AG08396 (cell line): ENCODE results near the gene KIAA1328.
"Not testable (repeated sequence)": the region's sequence is repeated elsewhere in the genome, so short reads cannot be mapped to it uniquely, and the experiment has no call there.

Source experiments
- DNase-seq: peaks from one replicate; pipeline ENCODE4 v3.0.0; 2012; ENCODE audit warnings: low spot score, mixed read lengths

The KIAA1328 gene

GRCh38 chr18:36825526-36825925, 3.4 kb upstream of the KIAA1328 start:
- no peak for DNase-seq

GRCh38 chr18:36826556-36826955, 2.4 kb upstream of the KIAA1328 start:
- no peak for DNase-seq

GRCh38 chr18:36828157-36828629, 734 bp upstream of the KIAA1328 start:
- peak; percentile 41 for DNase-seq

- peak; percentile 29 for DNase-seq
Observed at GRCh38 chr18:36829362-36830157, 633 bp downstream of the KIAA1328 start.

GRCh38 chr18:36830158-36830495, 1.2 kb downstream of the KIAA1328 start:
- no peak for DNase-seq

GRCh38 chr18:36831139-36831538, 2.2 kb downstream of the KIAA1328 start:
- DNase-seq = no peak

- DNase-seq = no peak
Observed at GRCh38 chr18:36833120-36833519, 4.2 kb downstream of the KIAA1328 start.

- no peak for DNase-seq
Observed at GRCh38 chr18:36835927-36836326, 7.0 kb downstream of the KIAA1328 start.

GRCh38 chr18:36839835-36840234, 10.9 kb downstream of the KIAA1328 start:
- no peak for DNase-seq

- no peak for DNase-seq
Observed at GRCh38 chr18:36843199-36843598, 14.3 kb downstream of the KIAA1328 start.

GRCh38 chr18:36843784-36844183, 14.9 kb downstream of the KIAA1328 start:
- no peak for DNase-seq

GRCh38 chr18:36848609-36849008, 19.7 kb downstream of the KIAA1328 start:
- DNase-seq = no peak

- no peak for DNase-seq
Observed at GRCh38 chr18:36849288-36850006, 20.5 kb downstream of the KIAA1328 start.

GRCh38 chr18:36850527-36851201, 21.7 kb downstream of the KIAA1328 start:
- peak; percentile 39 for DNase-seq

- DNase-seq = no peak
Observed at GRCh38 chr18:36851202-36851590, 22.3 kb downstream of the KIAA1328 start.

GRCh38 chr18:36856815-36857214, 27.9 kb downstream of the KIAA1328 start:
- no peak for DNase-seq

GRCh38 chr18:36862182-36862581, 33.3 kb downstream of the KIAA1328 start:
- DNase-seq = no peak

GRCh38 chr18:36867056-36867455, 38.1 kb downstream of the KIAA1328 start:
- DNase-seq = no peak

- DNase-seq = no peak
Observed at GRCh38 chr18:36871801-36872200, 42.9 kb downstream of the KIAA1328 start.

- DNase-seq = no peak
Observed at GRCh38 chr18:36872329-36872728, 43.4 kb downstream of the KIAA1328 start.

GRCh38 chr18:36873826-36874225, 44.9 kb downstream of the KIAA1328 start:
- not testable (repeated sequence) for DNase-seq

- not testable (repeated sequence) for DNase-seq
Observed at GRCh38 chr18:36879796-36880195, 50.9 kb downstream of the KIAA1328 start.

GRCh38 chr18:36885981-36886380, 57.1 kb downstream of the KIAA1328 start:
- DNase-seq = no peak
